GM23338 (cell line): Measurements from ENCODE around the gene FHIT.

Experiments used
- CREB1 ChIP-seq: fragments of 250-450 bp; sonication (Bioruptor Pico); IDR thresholded peaks from 2 replicates; pipeline ENCODE4 v1.5.0; 2020; ENCODE audit warnings: low read depth, mild to moderate bottlenecking, moderate library complexity
- CTCF ChIP-seq, 2 experiments: fragments of 200-600 bp in 1 of 2; sonication (generic) in 1 of 2; conservative IDR thresholded peaks; 2 replicates each; pipeline versions ENCODE4 v1.5.1 to v1.6.1; 2016 to 2017; ENCODE audit warnings: antibody characterized with exemption in 2 of 2, low read depth in 2 of 2, mild to moderate bottlenecking in 2 of 2, moderate library complexity in 1 of 2
- EZH2 ChIP-seq: fragments of 200-600 bp; sonication (generic); IDR thresholded peaks from one replicate; pipeline ENCODE4 v1.8.0; 2017; ENCODE audit warnings: antibody characterized with exemption, mild to moderate bottlenecking, low read depth; ENCODE audit not compliant: unreplicated experiment
- EZH2phosphoT487 ChIP-seq: fragments of 200-600 bp; sonication (generic); IDR thresholded peaks from one replicate; pipeline ENCODE4 v1.8.1; 2018; ENCODE audit warnings: antibody characterized with exemption; ENCODE audit not compliant: unreplicated experiment
- JUNB ChIP-seq: IDR thresholded peaks from one replicate; pipeline ENCODE4 v1.6.1; 2016; ENCODE audit warnings: antibody characterized with exemption; ENCODE audit not compliant: unreplicated experiment
- NANOG ChIP-seq: IDR thresholded peaks from 2 replicates; pipeline ENCODE4 v1.6.1; 2016; ENCODE audit warnings: antibody characterized with exemption, borderline replicate concordance
- POLR2AphosphoS5 ChIP-seq: IDR thresholded peaks from 2 replicates; pipeline ENCODE4 v1.6.1; 2016; ENCODE audit warnings: antibody characterized with exemption, low read depth
- REST ChIP-seq: IDR thresholded peaks from one replicate; pipeline ENCODE4 v1.6.1; 2018; ENCODE audit warnings: antibody characterized with exemption; ENCODE audit not compliant: unreplicated experiment
- STAT1 ChIP-seq: IDR thresholded peaks from one replicate; pipeline ENCODE4 v1.6.1; 2016; ENCODE audit warnings: antibody characterized with exemption; ENCODE audit not compliant: unreplicated experiment
- ZNF114 ChIP-seq: fragments of 250-450 bp; sonication (Bioruptor Pico); IDR thresholded peaks from 2 replicates; pipeline ENCODE4 v1.5.0; 2020; ENCODE audit warnings: mild to moderate bottlenecking, moderate library complexity
- ZNF331 ChIP-seq: fragments of 250-450 bp; sonication (Bioruptor Pico); IDR thresholded peaks from 2 replicates; pipeline ENCODE4 v1.5.0; 2020; ENCODE audit warnings: low read depth, mild to moderate bottlenecking, moderate library complexity
- ZNF462 ChIP-seq: fragments of 250-450 bp; sonication (Bioruptor Pico); IDR thresholded peaks from 2 replicates; pipeline ENCODE4 v1.5.0; 2020; ENCODE audit warnings: mild to moderate bottlenecking, moderate library complexity

- TF ChIP-seq CTCF (conservative IDR thresholded peaks at IDR 0.05; ENCODE audit: low read depth in 2 of 2) (no peak), JUNB (no peak), EZH2phosphoT487 (no peak), EZH2 (no peak), ZNF331 (CRISPR knock-in tag) (no peak), POLR2AphosphoS5 (no peak), STAT1 (no peak), NANOG (no peak), REST (no peak), ZNF114 (CRISPR knock-in tag) (no peak), ZNF462 (CRISPR knock-in tag) (no peak), CREB1 (CRISPR knock-in tag) (no peak)
Measured at GRCh38 chr3:60573494-60573893, 677.8 kb downstream of the FHIT start.
